Esophagus muscularis mucosa (tissue), 4 donors: Measurements from ENCODE around the gene CELF4. TPM values are rescaled to one million over a fixed set of nuclear protein-coding genes. Genes with fewer than 3 reads are reported as not detected.

Experiments used
- DNase-seq: peaks from one replicate; pipeline ENCODE4 v3.0.0-alpha.2; 2017; ENCODE audit errors: extremely low spot score
- H3K27ac ChIP-seq, 4 donors: fragments of 200-600 bp; sonication (generic); replicated peaks in 1 of 4; 1 replicate in 3 of 4; 2 replicates in 1 of 4; pipeline ENCODE4 v1.5.1; 2016 to 2019; ENCODE audit warnings: mild to moderate bottlenecking in 1 of 4
- H3K27me3 ChIP-seq, 4 donors: fragments of 200-600 bp; sonication (generic); one replicate each; pipeline versions ENCODE4 v1.5.1 to v1.6.0; 2016 to 2019
- H3K36me3 ChIP-seq, 4 donors: fragments of 200-600 bp; sonication (generic); one replicate each; pipeline ENCODE4 v1.5.1; 2016 to 2019
- H3K4me1 ChIP-seq, 4 donors: fragments of 200-600 bp; sonication (generic); one replicate each; pipeline ENCODE4 v1.5.1; 2016 to 2019
- H3K4me3 ChIP-seq, 4 donors: fragments of 200-600 bp; sonication (generic); 1 replicate in 2 of 4; 2 replicates in 2 of 4; pipeline ENCODE4 v1.5.1; 2016 to 2019; ENCODE audit warnings: mild to moderate bottlenecking in 4 of 4, moderate library complexity in 1 of 4
- H3K9me3 ChIP-seq, 4 donors: fragments of 200-600 bp; sonication (generic); 1 replicate in 3 of 4; 2 replicates in 1 of 4; pipeline ENCODE4 v1.5.1; 2016 to 2019
- CTCF ChIP-seq, 3 experiments: fragments of 200-600 bp in 2 of 3; fragments of 450-650 bp in 1 of 3; sonication (generic) in 2 of 3; IDR thresholded peaks; one replicate each; pipeline ENCODE4 v1.5.1; 2017 to 2019; ENCODE audit warnings: antibody characterized with exemption in 3 of 3, mild to moderate bottlenecking in 2 of 3, moderate library complexity in 1 of 3
- EP300 ChIP-seq: sonication (generic); formaldehyde crosslinking; IDR thresholded peaks from one replicate; pipeline ENCODE4 v1.6.1; 2017; ENCODE audit warnings: antibody characterized with exemption
- POLR2A ChIP-seq: fragments of 450-650 bp; IDR thresholded peaks from one replicate; pipeline ENCODE4 v1.6.1; 2017; ENCODE audit warnings: antibody characterized with exemption, moderate library complexity, mild to moderate bottlenecking, low read depth
- POLR2AphosphoS5 ChIP-seq, 2 donors: sonication (generic); formaldehyde crosslinking; IDR thresholded peaks; one replicate each; pipeline ENCODE4 v1.6.1; 2017; ENCODE audit warnings: antibody characterized with exemption in 2 of 2
- WGBS: methylation state at CpG from one replicate; pipeline ENCODE4 v1.1.5; 2018; 5-methylcytosine and 5-hydroxymethylcytosine counted together
- intact Hi-C: fragments of 100-400 bp; cut with DNase I; formaldehyde crosslinking; loops from one replicate; pipeline ENCODE4 v1.15.1; 2023
- total RNA-seq, 4 donors: library from RNA; depleted of rRNA; stranded (reverse); fragments of >200 nt; gene quantifications; one replicate each; pipeline versions ENCODE4 v1.1.0 to v1.2.1, GENCODE V29; 2016

CELF4 gene
- total RNA-seq, 4 donors from 2014 or later: 0.86 to 1.8 (median 1.7) TPM

DNA sequence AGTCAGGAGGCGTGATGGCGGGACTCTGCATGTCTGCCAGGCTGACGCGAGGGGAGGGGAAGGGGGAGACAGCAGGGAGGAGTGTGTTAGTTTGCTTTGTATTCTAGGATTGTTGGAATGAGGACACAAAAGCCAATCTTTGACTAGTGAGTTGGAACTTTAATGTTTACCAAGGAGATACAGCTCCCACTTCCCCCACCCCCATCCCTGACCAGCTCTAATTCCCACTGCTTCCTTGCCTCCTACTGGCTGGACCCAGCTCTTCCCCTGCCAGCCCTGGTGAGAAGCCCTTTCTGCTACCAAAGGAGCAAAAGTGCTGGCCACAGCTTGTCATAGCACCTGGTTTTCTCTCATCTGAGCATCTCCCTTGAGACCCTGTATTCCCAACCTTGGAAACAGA is 84.5 kb downstream of the CELF4 start:
- peaks cover 0 to 60% (median 12%) of the 10 kb centered on the region in 4 donors for H3K27me3 ChIP-seq
- WGBS: 57% methylated on average over 4 of the region's 4 CpGs
- intact Hi-C loops: no loop called here

GRCh38 chr18:37476611-37477295 is 88.8 kb downstream of the CELF4 start:
- intact Hi-C loops: no loop called here

More for the DNA sequence above, 84.5 kb downstream of the CELF4 start:
- no peak for DNase-seq
- Histone ChIP-seq H3K4me3 (no peak overlapping the region), H3K4me1 (peaks cover 5 to 14% (median 12%) of the 10 kb centered on the region in 4 donors), H3K27ac (no peak overlapping the region), H3K36me3 (no peaks in the 10 kb centered on the region), H3K9me3 (no peaks in the 10 kb centered on the region)
- TF ChIP-seq POLR2AphosphoS5 (IDR thresholded peaks at IDR 0.05) (no peak), EP300 (no peak), POLR2A (no peak), CTCF (IDR thresholded peaks at IDR 0.05) (no peak)

GRCh38 chr18:37476182-37476581 is 89.4 kb downstream of the CELF4 start:
- TF ChIP-seq POLR2A (no peak), EP300 (no peak), CTCF (IDR thresholded peaks at IDR 0.05) (peak in 1 of 3 experiments; percentile 32), POLR2AphosphoS5 (IDR thresholded peaks at IDR 0.05) (no peak)
- intact Hi-C loops: no loop called here
- no peaks in the 10 kb centered on the region for H3K36me3 ChIP-seq
- H3K9me3 ChIP-seq: no peaks in the 10 kb centered on the region
- H3K27ac ChIP-seq: no peak overlapping the region
- 45% methylated on average over 5 of the region's 6 CpGs for WGBS
- no peaks in the 10 kb centered on the region for H3K4me1 ChIP-seq
- no peak for DNase-seq
- no peak overlapping the region for H3K4me3 ChIP-seq
- H3K27me3 ChIP-seq: peaks cover 0 to 37% (median 0%) of the 10 kb centered on the region in 4 donors

More at GRCh38 chr18:37476611-37477295, 88.8 kb downstream of the CELF4 start:
- Histone ChIP-seq H3K36me3 (no peaks in the 10 kb centered on the region), H3K4me3 (no peak overlapping the region), H3K27me3 (peaks cover 0 to 37% (median 0%) of the 10 kb centered on the region in 4 donors), H3K9me3 (no peaks in the 10 kb centered on the region), H3K4me1 (no peaks in the 10 kb centered on the region), H3K27ac (no peak overlapping the region)
- 66% methylated on average over 22 of the region's 22 CpGs for WGBS
- TF ChIP-seq POLR2AphosphoS5 (IDR thresholded peaks at IDR 0.05) (no peak), POLR2A (no peak), CTCF (IDR thresholded peaks at IDR 0.05) (no peak), EP300 (no peak)
- DNase-seq: no peak

GRCh38 chr18:37473195-37473840 is 92.3 kb downstream of the CELF4 start:
- H3K4me1 ChIP-seq: no peaks in the 10 kb centered on the region
- TF ChIP-seq POLR2A: no peak
- no peak for TF ChIP-seq EP300
- TF ChIP-seq CTCF (IDR thresholded peaks at IDR 0.05): no peak
- intact Hi-C loops: no loop called here
- H3K27ac ChIP-seq: no peak overlapping the region
- peaks cover 0 to 28% (median 0%) of the 10 kb centered on the region in 4 donors for H3K27me3 ChIP-seq
- 55% methylated on average over 8 of the region's 8 CpGs for WGBS
- no peak overlapping the region for H3K4me3 ChIP-seq
- H3K36me3 ChIP-seq: no peaks in the 10 kb centered on the region
- no peak for DNase-seq
- H3K9me3 ChIP-seq: no peaks in the 10 kb centered on the region
